ENCODE measurements around the gene MATCAP1. TPM values are rescaled to one million over a fixed set of nuclear protein-coding genes. Genes with fewer than 3 reads are reported as not detected.

The MATCAP1 gene
- total RNA-seq, 1 donor from 2014 or later: 145 TPM

- Mint-ChIP-seq H3K36me3 (ENCODE audit: insufficient read depth) (peaks cover 22% of the 10 kb centered on the region), H3K27me3 (peaks cover 6% of the 10 kb centered on the region), H3K9me3 (ENCODE audit: low read depth) (no peaks in the 10 kb centered on the region), H3K27ac (no peak overlapping the region), H3K4me3 (ENCODE audit: low read depth) (no peak overlapping the region), H3K4me1 (ENCODE audit: low read depth) (no peaks in the 10 kb centered on the region)
- DNase-seq (ENCODE audit: low spot score, unreplicated experiment): no peak
- TF ChIP-seq CTCF (IDR thresholded peaks at IDR 0.05; ENCODE audit: unreplicated experiment): no peak
These were observed 38.8 kb downstream of the MATCAP1 start for GRCh38 chr16:67144943-67145342.

- DNase-seq (ENCODE audit: low spot score, unreplicated experiment): no peak
- no peaks in the 10 kb centered on the region for H3K4me1 Mint-ChIP-seq (ENCODE audit: low read depth)
- TF ChIP-seq CTCF (IDR thresholded peaks at IDR 0.05; ENCODE audit: unreplicated experiment): no peak
- peaks cover 12% of the 10 kb centered on the region for H3K36me3 Mint-ChIP-seq (ENCODE audit: insufficient read depth)
- no peak overlapping the region for H3K4me3 Mint-ChIP-seq (ENCODE audit: low read depth)
- H3K27me3 Mint-ChIP-seq: no peaks in the 10 kb centered on the region
- no peak overlapping the region for H3K27ac Mint-ChIP-seq
- H3K9me3 Mint-ChIP-seq (ENCODE audit: low read depth): no peaks in the 10 kb centered on the region
These were observed 41.4 kb downstream of the MATCAP1 start for GRCh38 chr16:67142342-67142741.

GRCh38 chr16:67141391-67141790, 42.4 kb downstream of the MATCAP1 start:
- no peak for TF ChIP-seq CTCF (IDR thresholded peaks at IDR 0.05; ENCODE audit: unreplicated experiment)
- Mint-ChIP-seq H3K4me1 (ENCODE audit: low read depth) (no peaks in the 10 kb centered on the region), H3K36me3 (ENCODE audit: insufficient read depth) (peaks cover 12% of the 10 kb centered on the region), H3K27ac (no peak overlapping the region), H3K4me3 (ENCODE audit: low read depth) (no peak overlapping the region), H3K27me3 (no peaks in the 10 kb centered on the region), H3K9me3 (ENCODE audit: low read depth) (no peaks in the 10 kb centered on the region)
- no peak for DNase-seq (ENCODE audit: low spot score, unreplicated experiment)

GRCh38 chr16:67137605-67138004, 46.2 kb downstream of the MATCAP1 start:
- H3K9me3 Mint-ChIP-seq (ENCODE audit: low read depth): no peaks in the 10 kb centered on the region
- no peak overlapping the region for H3K27ac Mint-ChIP-seq
- no peaks in the 10 kb centered on the region for H3K27me3 Mint-ChIP-seq
- H3K4me1 Mint-ChIP-seq (ENCODE audit: low read depth): no peaks in the 10 kb centered on the region
- TF ChIP-seq CTCF (IDR thresholded peaks at IDR 0.05; ENCODE audit: unreplicated experiment): no peak
- no peak for DNase-seq (ENCODE audit: low spot score, unreplicated experiment)
- peaks cover 17% of the 10 kb centered on the region for H3K36me3 Mint-ChIP-seq (ENCODE audit: insufficient read depth)
- no peak overlapping the region for H3K4me3 Mint-ChIP-seq (ENCODE audit: low read depth)

GRCh38 chr16:67129422-67129821, 54.3 kb downstream of the MATCAP1 start:
- peaks cover 12% of the 10 kb centered on the region for H3K36me3 Mint-ChIP-seq (ENCODE audit: insufficient read depth)
- H3K27me3 Mint-ChIP-seq: no peaks in the 10 kb centered on the region
- TF ChIP-seq CTCF (IDR thresholded peaks at IDR 0.05; ENCODE audit: unreplicated experiment): no peak
- no peaks in the 10 kb centered on the region for H3K4me1 Mint-ChIP-seq (ENCODE audit: low read depth)
- no peaks in the 10 kb centered on the region for H3K9me3 Mint-ChIP-seq (ENCODE audit: low read depth)
- H3K27ac Mint-ChIP-seq: no peak overlapping the region
- no peak for DNase-seq (ENCODE audit: low spot score, unreplicated experiment)
- H3K4me3 Mint-ChIP-seq (ENCODE audit: low read depth): no peak overlapping the region
